Panc1 (cell line): ENCODE data around the gene XYLT1.

Experiments
- CTCF ChIP-seq: fragments of 450-650 bp; IDR thresholded peaks from 2 replicates; pipeline ENCODE4 v1.5.1; 2017; ENCODE audit warnings: mild to moderate bottlenecking
- POLR2AphosphoS5 ChIP-seq: IDR thresholded peaks from 2 replicates; pipeline ENCODE4 v1.6.1; 2012; ENCODE audit warnings: mild to moderate bottlenecking, low read depth, low read length, moderate library complexity
- REST ChIP-seq, 2 experiments: IDR thresholded peaks; 2 replicates each; pipeline ENCODE4 v1.6.1; 2011 to 2012; ENCODE audit warnings: low read depth in 2 of 2, control low read depth in 1 of 2, low read length in 1 of 2, mild to moderate bottlenecking in 1 of 2, moderate library complexity in 1 of 2; ENCODE audit not compliant: insufficient read depth in 1 of 2
- SIN3A ChIP-seq: IDR thresholded peaks from 2 replicates; pipeline ENCODE4 v1.6.1; 2012; ENCODE audit warnings: low read depth, mild to moderate bottlenecking, low read length, moderate library complexity, borderline replicate concordance; ENCODE audit not compliant: insufficient read depth
- TCF7L2 ChIP-seq: IDR thresholded peaks from 2 replicates; pipeline ENCODE4 v1.6.1; 2011; ENCODE audit warnings: mild to moderate bottlenecking, low read depth, low read length, inconsistent platforms

GRCh38 chr16:17145029-17145428 is 325.7 kb downstream of the XYLT1 start:
- TF ChIP-seq CTCF, result no peak
- no peak for TF ChIP-seq POLR2AphosphoS5
- no peak for TF ChIP-seq TCF7L2
- TF ChIP-seq REST (IDR thresholded peaks at IDR 0.05; ENCODE audit: insufficient read depth in 1 of 2, low read depth in 2 of 2, low read length in 1 of 2), result no peak
- TF ChIP-seq SIN3A, result no peak
